NT2/D1 (cell line): Measurements from ENCODE around the gene PLCB1.

ENCODE experiments used
- SUZ12 ChIP-seq: IDR thresholded peaks from 2 replicates; pipeline ENCODE4 v1.6.1; 2011; ENCODE audit not compliant: insufficient read length, insufficient read depth; ENCODE audit errors: extremely low read depth
- YY1 ChIP-seq: IDR thresholded peaks from 2 replicates; pipeline ENCODE4 v1.6.1; 2011; ENCODE audit not compliant: insufficient read length, insufficient read depth
- ZNF274 ChIP-seq: IDR thresholded peaks from 2 replicates; pipeline ENCODE4 v1.6.1; 2011; ENCODE audit warnings: mild to moderate bottlenecking, low read depth, low read length

GRCh38 chr20:8372824-8373380 lies 240.8 kb downstream of the PLCB1 start:
- TF ChIP-seq SUZ12 (no peak), YY1 (no peak), ZNF274 (no peak)
